SU-DHL-6 (cell line): Measurements from ENCODE around the gene ARPC4.

Source experiments
- H2AFZ ChIP-seq: fragments of 200-600 bp; sonication (generic); 2 replicates; pipeline ENCODE4 v1.6.1; 2014; ENCODE audit warnings: low read depth, mild to moderate bottlenecking, moderate library complexity, mixed read lengths, antibody characterized with exemption, low read length; ENCODE audit not compliant: severe bottlenecking
- H3F3A ChIP-seq: fragments of 200-600 bp; shearing (Covaris generic); 2 replicates; pipeline ENCODE4 v1.6.0; 2016; ENCODE audit warnings: antibody characterized with exemption, mild to moderate bottlenecking; ENCODE audit not compliant: insufficient read depth
- H3K27ac ChIP-seq: fragments of 200-600 bp; sonication (generic); 2 replicates; pipeline ENCODE4 v1.5.1; 2016; ENCODE audit warnings: low read depth, mild to moderate bottlenecking, low read length, moderate library complexity, mixed read lengths
- H3K27me3 ChIP-seq: fragments of 200-600 bp; sonication (generic), shearing (Covaris generic); 2 replicates; pipeline ENCODE4 v1.6.0; 2014; ENCODE audit warnings: mild to moderate bottlenecking, low read length
- H3K36me3 ChIP-seq: fragments of 200-600 bp; sonication (generic); 2 replicates; pipeline ENCODE4 v1.6.1; 2014; ENCODE audit warnings: mild to moderate bottlenecking, low read length, mixed read lengths
- H3K4me2 ChIP-seq: fragments of 300-600, 200-600 bp; shearing (Covaris generic), sonication (generic); 2 replicates; pipeline ENCODE4 v1.6.0; 2014; ENCODE audit warnings: low read length, low read depth, mild to moderate bottlenecking; ENCODE audit not compliant: poor library complexity, severe bottlenecking
- H3K4me3 ChIP-seq: fragments of 200-600 bp; sonication (generic); 2 replicates; pipeline ENCODE4 v1.5.1; 2014; ENCODE audit warnings: antibody characterized with exemption, low read length, mild to moderate bottlenecking, mixed read lengths; ENCODE audit not compliant: insufficient read depth, poor library complexity, severe bottlenecking
- H3K79me2 ChIP-seq: fragments of 200-600 bp; sonication (generic); 2 replicates; pipeline ENCODE4 v1.6.1; 2014; ENCODE audit warnings: mild to moderate bottlenecking, low read length, moderate library complexity; ENCODE audit not compliant: insufficient read depth
- H3K9ac ChIP-seq: fragments of 200-600 bp; sonication (generic); 2 replicates; pipeline ENCODE4 v1.7.0; 2014; ENCODE audit warnings: mild to moderate bottlenecking, low read length
- H3K9me2 ChIP-seq: fragments of 200-600 bp; sonication (generic); replicated peaks from 2 replicates; pipeline ENCODE4 v1.6.1; 2014; ENCODE audit warnings: low read length; ENCODE audit not compliant: insufficient read depth
- H3K9me3 ChIP-seq: fragments of 200-600 bp; sonication (generic); 2 replicates; pipeline ENCODE4 v1.6.1; 2014; ENCODE audit warnings: low read length, mixed read lengths; ENCODE audit not compliant: insufficient read depth
- H4K20me1 ChIP-seq: fragments of 200-600 bp; sonication (generic); 2 replicates; pipeline ENCODE4 v1.6.1; 2014; ENCODE audit warnings: low read depth, mild to moderate bottlenecking, antibody characterized with exemption, low read length, moderate library complexity, mixed read lengths
- CTCF ChIP-seq: fragments of 200-600 bp; sonication (generic); IDR thresholded peaks from one replicate; pipeline ENCODE4 v1.5.1; 2017; ENCODE audit warnings: antibody characterized with exemption, mild to moderate bottlenecking, low read length, moderate library complexity; ENCODE audit not compliant: insufficient read depth, poor library complexity, severe bottlenecking
- EZH2phosphoT487 ChIP-seq: fragments of 200-600 bp; sonication (generic), shearing (Covaris generic); conservative IDR thresholded peaks from 2 replicates; pipeline ENCODE4 v1.6.1; 2018; ENCODE audit warnings: mild to moderate bottlenecking, antibody characterized with exemption, low read length, moderate library complexity, mixed read lengths

Gene ARPC4

GRCh38 chr3:9809239-9809614, 16.3 kb downstream of the ARPC4 start:
- peak overlapping the region; percentile 51 for H3K27ac ChIP-seq
- peak overlapping the region; percentile 72 for H2AFZ ChIP-seq
- H3K4me2 ChIP-seq, result peak overlapping the region; percentile 60
- no peaks in the 10 kb centered on the region for H4K20me1 ChIP-seq
- no peaks in the 10 kb centered on the region for H3K79me2 ChIP-seq
- TF ChIP-seq EZH2phosphoT487 (no peak), CTCF (no peak)
- H3F3A ChIP-seq, result peaks cover 26% of the 10 kb centered on the region
- no peaks in the 10 kb centered on the region for H3K27me3 ChIP-seq
- no peaks in the 10 kb centered on the region for H3K9me3 ChIP-seq
- 0 out of 2 replicates have a peak, but pooled peaks cover 4% of the 10 kb centered on the region for H3K36me3 ChIP-seq
- H3K4me3 ChIP-seq, result peak overlapping the region; percentile 36
- no peaks in the 10 kb centered on the region for H3K9me2 ChIP-seq
- peak overlapping the region; percentile 56 for H3K9ac ChIP-seq

- Histone ChIP-seq H2AFZ (peak within 1 kb of the TSS; percentile 72), H4K20me1 (no peaks in the 10 kb centered on the region), H3K36me3 (no peaks in the 10 kb centered on the region), H3F3A (peaks cover 26% of the 10 kb centered on the region), H3K27ac (peak within 1 kb of the TSS; percentile 51), H3K4me2 (peak within 1 kb of the TSS; percentile 60), H3K4me3 (peak within 1 kb of the TSS; percentile 36), H3K27me3 (no peaks in the 10 kb centered on the region), H3K79me2 (no peaks in the 10 kb centered on the region), H3K9me2 (no peaks in the 10 kb centered on the region), H3K9me3 (no peaks in the 10 kb centered on the region), H3K9ac (peak within 1 kb of the TSS; percentile 56)
- no peak for TF ChIP-seq EZH2phosphoT487
- TF ChIP-seq CTCF, result no peak
These were observed 16.9 kb downstream of the ARPC4 start, which contains the start of gene TTLL3 for GRCh38 chr3:9809615-9810432. Gene TTLL3, plus strand, starts transcription at chr3:9810262. Its CDS starts 400 bp downstream, at chr3:9810662.

- H3F3A ChIP-seq, result peaks cover 26% of the 10 kb centered on the region
- H3K4me3 ChIP-seq, result no peak overlapping the region
- H3K9ac ChIP-seq, result peak overlapping the region; percentile 56
- H2AFZ ChIP-seq, result peak overlapping the region; percentile 72
- no peak for TF ChIP-seq CTCF
- no peak for TF ChIP-seq EZH2phosphoT487
- H3K4me2 ChIP-seq, result peak overlapping the region; percentile 60
- H3K9me2 ChIP-seq, result no peaks in the 10 kb centered on the region
- no peak overlapping the region for H3K27ac ChIP-seq
- H3K9me3 ChIP-seq, result no peaks in the 10 kb centered on the region
- H3K36me3 ChIP-seq, result no peaks in the 10 kb centered on the region
- no peaks in the 10 kb centered on the region for H3K27me3 ChIP-seq
- H3K79me2 ChIP-seq, result no peaks in the 10 kb centered on the region
- H4K20me1 ChIP-seq, result no peaks in the 10 kb centered on the region
These were observed 17.5 kb downstream of the ARPC4 start for GRCh38 chr3:9810433-9810770.
